DMS79 (cell line): ENCODE data around the gene OR51A2.
A peak's percentile ranks its signal among the peaks of the same experiment; 100 is the strongest.
"Not testable (repeated sequence)": the region's sequence is repeated elsewhere in the genome, so short reads cannot be mapped to it uniquely, and the experiment has no call there.

ENCODE experiments used
- DNase-seq: peaks from one replicate; lab custom pipeline; 2025; lab: John Stamatoyannopoulos, UW

Gene OR51A2, protein sequence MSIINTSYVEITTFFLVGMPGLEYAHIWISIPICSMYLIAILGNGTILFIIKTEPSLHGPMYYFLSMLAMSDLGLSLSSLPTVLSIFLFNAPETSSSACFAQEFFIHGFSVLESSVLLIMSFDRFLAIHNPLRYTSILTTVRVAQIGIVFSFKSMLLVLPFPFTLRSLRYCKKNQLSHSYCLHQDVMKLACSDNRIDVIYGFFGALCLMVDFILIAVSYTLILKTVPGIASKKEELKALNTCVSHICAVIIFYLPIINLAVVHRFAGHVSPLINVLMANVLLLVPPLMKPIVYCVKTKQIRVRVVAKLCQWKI

DNA sequence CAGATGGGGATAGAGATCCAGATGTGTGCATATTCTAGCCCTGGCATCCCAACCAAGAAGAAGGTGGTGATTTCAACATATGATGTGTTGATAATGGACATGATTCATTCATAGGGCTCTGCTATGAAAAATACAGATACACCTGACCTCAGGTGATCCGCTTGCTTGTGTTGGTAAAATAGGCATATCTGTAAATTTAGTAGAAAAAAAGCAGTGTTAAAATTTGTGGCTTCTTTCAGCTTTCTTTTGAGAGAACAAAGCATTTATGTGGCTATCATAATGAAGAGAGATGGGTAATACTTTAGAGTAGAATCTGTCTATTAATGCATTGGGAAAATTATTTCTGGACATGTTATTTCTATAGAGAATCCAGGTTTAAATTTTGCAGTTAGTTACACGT, at the start of gene OR51A2:
Gene OR51A2 (minus strand): TSS at position 101 of the 400 bp plus-strand sequence. CDS start 0 bp downstream, at position 101.
- not testable (repeated sequence) for DNase-seq

DNA sequence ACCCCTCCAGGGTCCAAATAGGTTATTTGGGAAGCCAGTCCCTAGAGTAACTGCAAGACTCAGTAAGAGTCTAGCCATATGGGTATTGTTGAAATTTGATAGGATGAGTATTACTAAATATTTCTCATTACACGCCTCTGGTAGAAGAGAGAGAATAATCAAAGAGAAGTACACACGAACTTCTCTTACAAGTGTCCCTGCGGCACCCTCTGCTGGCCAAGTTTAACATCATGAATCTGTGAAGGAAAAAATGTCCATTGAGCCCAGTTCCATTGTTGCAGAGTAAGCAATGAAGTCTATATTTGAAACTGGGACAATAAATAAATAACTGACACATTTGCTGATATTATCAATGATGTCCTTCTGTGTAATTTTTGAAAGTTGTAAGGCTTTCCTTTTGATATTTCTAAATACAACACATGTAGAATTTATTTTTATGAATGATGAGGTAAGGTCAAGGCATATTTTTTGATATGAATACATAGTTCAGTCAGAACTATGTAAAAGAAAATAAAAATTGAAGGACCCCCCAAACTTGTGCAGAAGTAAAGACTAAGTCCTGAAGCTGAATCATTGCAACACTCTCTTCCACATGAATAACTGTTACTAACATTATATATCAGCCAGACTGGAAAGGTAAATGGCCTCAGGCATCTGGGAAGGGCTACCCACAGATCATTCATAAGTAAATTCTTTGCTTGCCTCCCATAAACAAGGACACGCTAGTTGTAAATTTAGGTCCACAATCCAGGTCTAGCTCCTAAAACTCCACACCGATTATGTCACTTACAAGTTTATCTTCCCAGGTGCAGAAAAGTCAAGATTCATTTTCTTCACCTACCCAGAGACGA, 49.1 kb upstream of the OR51A2 start:
- DNase-seq = peak; percentile 28

GRCh38 chr11:4994551-4994950, 39.0 kb upstream of the OR51A2 start, which contains the start of gene OR51L1:
TSS of gene OR51L1 (plus strand) at chr11:4994851. CDS start at chr11:4998983, 4,132 bp downstream.
- no peak for DNase-seq

DNA sequence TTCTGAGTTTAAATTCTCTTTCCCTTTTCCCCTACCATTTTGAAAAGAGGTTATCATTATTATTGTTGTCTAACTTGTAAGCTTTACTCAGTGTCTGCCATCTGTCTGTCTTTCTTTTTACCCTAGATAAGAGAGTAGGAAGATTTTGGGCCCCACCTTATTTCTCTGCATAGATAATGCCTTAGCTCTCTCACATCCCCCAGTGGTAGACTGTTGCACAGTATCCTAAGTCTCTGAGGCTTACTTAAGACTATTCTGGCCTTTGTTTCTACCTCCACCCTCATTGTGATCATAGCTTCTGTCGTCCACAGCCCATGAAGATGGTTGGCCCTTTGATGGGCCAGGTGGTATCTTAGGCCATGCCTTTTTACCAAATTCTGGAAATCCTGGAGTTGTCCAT, 35.5 kb upstream of the OR51A2 start:
- DNase-seq = no peak

DNA sequence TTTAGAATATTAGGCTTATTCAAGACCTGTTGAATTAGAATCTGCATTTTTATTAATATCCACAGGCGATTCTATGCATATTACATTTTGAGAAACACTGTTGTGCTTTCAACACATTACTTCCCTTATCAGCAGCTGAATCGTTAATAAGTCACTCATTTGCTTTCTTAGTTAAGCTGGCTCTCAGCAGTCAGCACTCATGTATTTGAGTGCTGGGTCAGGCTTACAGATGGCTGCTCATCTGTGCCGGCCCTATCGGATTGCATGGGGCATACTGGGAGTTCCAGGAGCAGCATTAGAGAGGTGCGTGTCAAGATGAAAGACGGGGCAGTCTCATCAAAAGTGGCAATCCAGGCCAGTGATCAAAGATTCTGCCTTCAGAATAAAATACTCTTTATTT, 28.3 kb upstream of the OR51A2 start:
- no peak for DNase-seq

DNA sequence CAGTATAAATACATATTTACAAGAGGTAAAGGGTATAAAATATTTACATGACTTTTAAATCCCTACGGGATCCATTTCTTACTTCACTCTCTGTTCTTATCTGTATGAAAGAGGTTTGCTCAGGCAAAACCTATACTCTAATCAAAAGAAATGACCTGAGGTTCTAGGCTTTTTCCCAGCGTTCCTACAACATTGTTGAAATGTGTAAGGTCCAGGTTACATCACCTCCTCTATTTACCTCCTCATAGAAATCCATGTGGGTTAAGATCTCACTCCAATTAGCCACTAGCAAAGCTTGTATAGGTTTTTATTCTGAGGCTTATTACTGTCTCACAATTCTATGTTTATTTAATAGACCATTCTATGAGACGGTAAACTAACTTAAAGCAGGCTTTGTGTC, 27.2 kb upstream of the OR51A2 start:
- no peak for DNase-seq

- DNase-seq = no peak
These were observed 23.5 kb upstream of the OR51A2 start for GRCh38 chr11:4979036-4979435.

DNA sequence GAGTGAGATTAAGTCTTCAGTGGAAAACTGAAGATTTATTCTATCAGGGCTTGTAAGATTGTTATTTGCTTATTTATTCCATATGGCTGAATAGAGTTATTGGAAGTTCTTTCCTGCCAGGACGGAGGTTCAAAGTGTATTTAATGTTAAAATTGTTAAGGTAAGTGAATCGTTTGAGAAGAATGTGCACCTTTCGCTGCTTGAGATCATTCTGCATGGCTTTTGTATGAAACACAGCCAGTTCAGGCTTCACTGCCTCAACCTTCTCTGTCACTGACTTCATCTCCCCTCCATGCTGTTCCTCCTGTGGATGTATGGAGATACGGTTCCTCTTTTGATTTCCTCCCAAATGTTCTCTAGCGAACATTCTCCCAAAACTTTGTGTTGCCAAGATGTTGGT, 19.9 kb upstream of the OR51A2 start:
- no peak for DNase-seq

DNA sequence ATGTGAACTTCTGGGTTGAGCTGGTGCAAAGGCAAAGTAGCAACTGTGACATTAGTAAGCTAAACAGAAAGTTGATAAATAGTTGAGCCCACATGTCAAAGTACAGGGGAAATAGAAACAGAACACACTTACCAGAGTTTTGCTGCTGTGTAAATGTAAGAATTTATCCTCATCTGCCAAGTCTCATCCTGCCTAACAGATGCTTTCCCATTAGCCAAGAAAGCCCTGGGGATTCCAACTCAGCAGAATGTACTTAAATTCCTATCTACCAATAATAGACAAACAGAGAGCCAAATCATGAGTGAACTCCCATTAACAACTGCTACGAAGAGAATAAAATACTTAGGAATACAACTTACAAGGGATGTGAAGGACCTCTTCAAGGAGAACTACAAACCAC, 7.3 kb upstream of the OR51A2 start:
- DNase-seq = no peak

DNA sequence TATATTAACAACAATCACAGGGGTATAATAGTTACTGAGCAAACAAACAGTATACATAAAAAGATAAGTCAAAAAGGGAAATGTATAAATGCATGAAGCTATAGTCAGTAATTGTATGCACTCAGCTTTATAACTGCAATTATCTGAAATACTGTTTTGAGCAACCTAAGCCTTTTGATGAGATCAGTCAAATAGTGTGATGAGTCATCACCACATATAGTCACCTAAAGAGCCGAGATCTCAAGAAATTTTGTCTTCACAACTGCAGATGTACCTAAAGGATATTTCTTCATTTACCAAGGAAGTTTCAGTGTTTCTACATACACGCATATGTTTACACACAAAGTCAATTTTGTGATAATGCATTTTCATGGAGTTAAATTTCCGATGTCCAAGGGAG, 5.4 kb upstream of the OR51A2 start:
- DNase-seq = no peak

DNA sequence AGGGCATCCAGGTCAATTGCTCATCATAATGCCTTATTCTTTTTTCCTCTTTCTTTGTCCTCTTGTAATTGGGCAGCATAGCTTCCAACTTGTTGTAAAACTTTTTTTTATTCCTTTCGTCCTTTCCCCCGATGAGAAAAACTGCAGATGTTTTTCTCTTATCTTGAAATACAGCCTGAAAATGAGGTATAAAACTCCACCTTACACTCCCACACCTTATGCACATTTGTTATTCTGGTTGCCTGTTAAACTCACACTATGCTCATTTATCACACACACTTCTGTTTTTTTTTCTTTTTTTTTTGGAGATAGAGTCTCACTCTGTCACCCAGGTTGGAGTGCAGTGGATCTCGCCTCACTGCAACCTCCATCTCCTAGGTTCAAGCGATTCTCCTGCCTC, 1.9 kb upstream of the OR51A2 start:
- DNase-seq = no peak

DNA sequence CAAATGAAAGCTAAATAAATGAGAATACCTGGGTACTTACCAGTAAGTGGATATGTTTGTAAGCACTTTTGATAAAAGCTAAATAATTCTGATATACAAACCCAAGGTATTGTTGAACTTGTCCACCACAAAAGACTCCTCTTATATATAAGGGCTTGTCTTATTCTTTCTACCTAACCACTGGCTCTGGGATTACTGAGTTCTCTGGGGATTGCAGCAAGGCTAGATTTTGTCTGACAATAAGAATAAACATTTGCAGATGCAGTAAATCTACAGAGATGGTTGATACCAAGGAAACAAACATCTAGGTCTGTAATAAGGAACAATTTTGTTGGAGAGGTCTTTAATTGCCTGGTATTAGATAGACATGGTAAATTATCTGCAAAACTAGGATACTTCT, 8.0 kb downstream of the OR51A2 start, which contains the start of gene OR51A4:
Gene OR51A4 (minus strand): TSS at position 101 of the 400 bp plus-strand sequence. CDS start 505 bp downstream, outside the sequence.
- DNase-seq = no peak

- no peak for DNase-seq
These were observed 18.8 kb downstream of the OR51A2 start for GRCh38 chr11:4936745-4937144.

DNA sequence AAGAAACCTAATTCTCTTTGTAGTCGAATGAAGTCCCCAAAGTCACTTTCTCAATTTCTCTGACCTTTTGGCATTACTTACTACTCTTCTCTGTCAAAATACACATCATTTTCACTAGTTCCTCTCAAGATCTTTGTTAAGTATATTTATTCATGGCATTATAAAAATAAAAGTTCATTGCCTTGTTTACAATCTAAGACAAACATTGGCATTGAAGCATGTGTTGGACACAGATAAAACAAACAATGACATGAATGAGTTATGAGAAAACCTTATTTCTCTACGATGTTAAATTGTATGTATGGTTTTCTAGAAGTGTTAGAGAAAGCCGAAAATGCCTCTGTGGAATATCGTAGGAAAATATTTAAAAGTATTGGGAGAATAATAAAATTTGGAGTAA, 22.8 kb downstream of the OR51A2 start:
- no peak for DNase-seq

GRCh38 chr11:4926608-4927007, 28.9 kb downstream of the OR51A2 start:
- no peak for DNase-seq

- no peak for DNase-seq
These were observed 31.3 kb downstream of the OR51A2 start, which contains the start of gene OR51G1 for GRCh38 chr11:4924239-4924638. TSS of gene OR51G1 (minus strand) at chr11:4924339. CDS start at chr11:4924339, 0 bp downstream.

GRCh38 chr11:4922304-4922703, 33.2 kb downstream of the OR51A2 start:
- no peak for DNase-seq

GRCh38 chr11:4921796-4922195, 33.7 kb downstream of the OR51A2 start:
- DNase-seq = no peak

- no peak for DNase-seq
These were observed 36.3 kb downstream of the OR51A2 start, which contains the start of gene OR51G2 for GRCh38 chr11:4919250-4919649. TSS of gene OR51G2 (minus strand) at chr11:4919350. CDS start at chr11:4915663, 3,687 bp downstream.

GRCh38 chr11:4916581-4916980, 38.9 kb downstream of the OR51A2 start:
- DNase-seq = no peak
